Karpas-422 (cell line): Measurements from ENCODE around the gene JMJD4. TPM values are rescaled to one million over a fixed set of nuclear protein-coding genes. Genes with fewer than 3 reads are reported as not detected.

Source experiments
- DNase-seq: peaks from one replicate; pipeline ENCODE4 v3.0.0-alpha.2; 2015
- H2AFZ ChIP-seq: fragments of 200-600 bp; sonication (generic); 2 replicates; pipeline ENCODE4 v1.6.1; 2014; ENCODE audit warnings: antibody characterized with exemption, low read length, mixed read lengths
- H3K27ac ChIP-seq: fragments of 200-600 bp; sonication (generic); 2 replicates; pipeline ENCODE4 v1.5.1; 2014; ENCODE audit warnings: mild to moderate bottlenecking, low read length, moderate library complexity
- H3K27me3 ChIP-seq: fragments of 200-600 bp; sonication (generic); 2 replicates; pipeline ENCODE4 v1.6.1; 2014; ENCODE audit warnings: low read length, mixed read lengths
- H3K36me3 ChIP-seq: fragments of 200-600 bp; sonication (generic); 2 replicates; pipeline ENCODE4 v1.6.1; 2014; ENCODE audit warnings: low read length, mixed read lengths; ENCODE audit not compliant: insufficient read depth
- H3K4me1 ChIP-seq: fragments of 200-600 bp; sonication (generic); 2 replicates; pipeline ENCODE4 v1.6.1; 2014; ENCODE audit warnings: mild to moderate bottlenecking, low read length, mixed read lengths
- H3K4me2 ChIP-seq: fragments of 200-600 bp; sonication (generic); 2 replicates; pipeline ENCODE4 v1.6.1; 2014; ENCODE audit warnings: low read length, low read depth, mild to moderate bottlenecking; ENCODE audit not compliant: poor library complexity, severe bottlenecking
- H3K4me3 ChIP-seq: fragments of 200-600 bp; sonication (generic); 2 replicates; pipeline ENCODE4 v1.5.1; 2014; ENCODE audit warnings: mild to moderate bottlenecking, antibody characterized with exemption, low read length, mixed read lengths
- H3K79me2 ChIP-seq: fragments of 200-600 bp; sonication (generic); 2 replicates; pipeline ENCODE4 v1.6.1; 2014; ENCODE audit warnings: mild to moderate bottlenecking, low read length, mixed read lengths
- H3K9ac ChIP-seq: fragments of 200-600 bp; sonication (generic); 2 replicates; pipeline ENCODE4 v1.6.0; 2014; ENCODE audit warnings: low read length
- H3K9me2 ChIP-seq: fragments of 200-600 bp; sonication (generic), shearing (Covaris generic); replicated peaks from 2 replicates; pipeline ENCODE4 v1.6.0; 2014; ENCODE audit warnings: mild to moderate bottlenecking, low read length, moderate library complexity; ENCODE audit not compliant: insufficient read depth
- H3K9me3 ChIP-seq: fragments of 300-700, 200-600 bp; sonication (generic); 2 replicates; pipeline ENCODE4 v1.6.1; 2014; ENCODE audit warnings: low read length, mixed read lengths
- H4K20me1 ChIP-seq: fragments of 200-600 bp; sonication (generic); 2 replicates; pipeline ENCODE4 v1.6.1; 2014; ENCODE audit warnings: mild to moderate bottlenecking, antibody characterized with exemption, low read length, low read depth; ENCODE audit not compliant: insufficient read depth
- total RNA-seq: library from RNA; depleted of rRNA; stranded (reverse); fragments of >200 nt; shearing (Covaris generic); gene quantifications from 2 replicates; pipeline ENCODE4 v1.2.3, GENCODE V29; 2014; ENCODE audit warnings: low replicate concordance

Gene JMJD4
- total RNA-seq, 1 experiment from 2014 or later = 25.3 TPM

- H3K9ac ChIP-seq = no peak overlapping the region
Measured at GRCh38 chr1:227749225-227749624, 14.1 kb upstream of the JMJD4 start.

GRCh38 chr1:227748496-227749182 lies 13.5 kb upstream of the JMJD4 start:
- Histone ChIP-seq H3K9me3 (no peaks in the 10 kb centered on the region), H3K27me3 (no peaks in the 10 kb centered on the region), H2AFZ (no peak overlapping the region), H3K36me3 (no peaks in the 10 kb centered on the region), H3K79me2 (peaks cover 88% of the 10 kb centered on the region), H3K4me3 (no peak overlapping the region), H3K4me1 (no peaks in the 10 kb centered on the region), H3K27ac (no peak overlapping the region), H3K9me2 (no peaks in the 10 kb centered on the region), H3K9ac (no peak overlapping the region), H3K4me2 (no peak overlapping the region), H4K20me1 (peaks cover 26% of the 10 kb centered on the region; the same call in 1 of the 2 replicates)
- no peak for DNase-seq

More at GRCh38 chr1:227749225-227749624, 14.1 kb upstream of the JMJD4 start:
- H3K4me3 ChIP-seq = no peak overlapping the region
- peaks cover 26% of the 10 kb centered on the region; the same call in 1 of the 2 replicates for H4K20me1 ChIP-seq
- no peak overlapping the region for H3K4me2 ChIP-seq
- no peaks in the 10 kb centered on the region for H3K9me3 ChIP-seq
- H3K27ac ChIP-seq = no peak overlapping the region
- H2AFZ ChIP-seq = no peak overlapping the region
- H3K27me3 ChIP-seq = no peaks in the 10 kb centered on the region
- no peaks in the 10 kb centered on the region for H3K36me3 ChIP-seq
- no peaks in the 10 kb centered on the region for H3K4me1 ChIP-seq
- no peak for DNase-seq
- peaks cover 88% of the 10 kb centered on the region for H3K79me2 ChIP-seq
- H3K9me2 ChIP-seq = no peaks in the 10 kb centered on the region

- Histone ChIP-seq H2AFZ (no peak overlapping the region), H3K36me3 (no peaks in the 10 kb centered on the region), H3K27me3 (no peaks in the 10 kb centered on the region), H3K4me3 (no peak overlapping the region), H3K9me2 (no peaks in the 10 kb centered on the region), H3K4me2 (no peak overlapping the region), H3K27ac (no peak overlapping the region), H3K9me3 (no peaks in the 10 kb centered on the region), H3K79me2 (peaks cover 88% of the 10 kb centered on the region), H3K4me1 (no peaks in the 10 kb centered on the region), H3K9ac (no peak overlapping the region), H4K20me1 (peaks cover 29% of the 10 kb centered on the region; the same call in 1 of the 2 replicates)
- no peak for DNase-seq
Measured at GRCh38 chr1:227747948-227748495, 12.9 kb upstream of the JMJD4 start.

- Histone ChIP-seq H3K4me2 (no peak overlapping the region), H3K36me3 (no peaks in the 10 kb centered on the region), H3K4me3 (no peak overlapping the region), H2AFZ (no peak overlapping the region), H3K79me2 (peaks cover 88% of the 10 kb centered on the region), H3K27ac (no peak overlapping the region), H3K9me3 (no peaks in the 10 kb centered on the region), H3K9me2 (no peaks in the 10 kb centered on the region), H3K4me1 (no peaks in the 10 kb centered on the region), H3K9ac (no peak overlapping the region), H3K27me3 (no peaks in the 10 kb centered on the region), H4K20me1 (peaks cover 30% of the 10 kb centered on the region; the same call in 1 of the 2 replicates)
- DNase-seq = no peak
Measured at GRCh38 chr1:227747382-227747781, 12.3 kb upstream of the JMJD4 start.

- Histone ChIP-seq H3K4me2 (no peak overlapping the region), H3K9me3 (no peaks in the 10 kb centered on the region), H3K9me2 (no peaks in the 10 kb centered on the region), H3K4me1 (no peaks in the 10 kb centered on the region), H3K27me3 (no peaks in the 10 kb centered on the region), H2AFZ (no peak overlapping the region), H3K79me2 (peaks cover 91% of the 10 kb centered on the region), H3K4me3 (no peak overlapping the region), H3K36me3 (no peaks in the 10 kb centered on the region), H3K27ac (no peak overlapping the region), H4K20me1 (peaks cover 31% of the 10 kb centered on the region; the same call in 1 of the 2 replicates), H3K9ac (no peak overlapping the region)
- DNase-seq = no peak
Measured at GRCh38 chr1:227746676-227747075, 11.6 kb upstream of the JMJD4 start.

- H3K36me3 ChIP-seq = no peaks in the 10 kb centered on the region
- DNase-seq = no peak
- H3K9me3 ChIP-seq = no peaks in the 10 kb centered on the region
- no peaks in the 10 kb centered on the region for H3K4me1 ChIP-seq
- no peaks in the 10 kb centered on the region for H3K27me3 ChIP-seq
- no peak overlapping the region for H2AFZ ChIP-seq
- peaks cover 93% of the 10 kb centered on the region for H3K79me2 ChIP-seq
- H3K4me2 ChIP-seq = no peak overlapping the region
- H3K4me3 ChIP-seq = no peak overlapping the region
- H3K27ac ChIP-seq = no peak overlapping the region
- no peak overlapping the region for H3K9ac ChIP-seq
- H4K20me1 ChIP-seq = peaks cover 31% of the 10 kb centered on the region; the same call in 1 of the 2 replicates
- no peaks in the 10 kb centered on the region for H3K9me2 ChIP-seq
Measured at GRCh38 chr1:227745568-227746265, 10.6 kb upstream of the JMJD4 start.

GRCh38 chr1:227744668-227745067 lies 9.6 kb upstream of the JMJD4 start:
- Histone ChIP-seq H3K4me3 (no peak overlapping the region), H3K4me1 (no peaks in the 10 kb centered on the region), H3K9me3 (no peaks in the 10 kb centered on the region), H3K36me3 (no peaks in the 10 kb centered on the region), H4K20me1 (peaks cover 24% of the 10 kb centered on the region; the same call in 1 of the 2 replicates), H3K4me2 (no peak overlapping the region), H3K27me3 (no peaks in the 10 kb centered on the region), H3K9ac (no peak overlapping the region), H3K9me2 (no peaks in the 10 kb centered on the region), H3K79me2 (peaks cover 93% of the 10 kb centered on the region), H2AFZ (no peak overlapping the region), H3K27ac (no peak overlapping the region)
- no peak for DNase-seq
